Measurements from ENCODE around the gene UROC1. TPM values are rescaled to one million over a fixed set of nuclear protein-coding genes. Genes with fewer than 3 reads are reported as not detected.

UROC1 gene
- total RNA-seq, 1 experiment from 2014 or later: not detected

DNA sequence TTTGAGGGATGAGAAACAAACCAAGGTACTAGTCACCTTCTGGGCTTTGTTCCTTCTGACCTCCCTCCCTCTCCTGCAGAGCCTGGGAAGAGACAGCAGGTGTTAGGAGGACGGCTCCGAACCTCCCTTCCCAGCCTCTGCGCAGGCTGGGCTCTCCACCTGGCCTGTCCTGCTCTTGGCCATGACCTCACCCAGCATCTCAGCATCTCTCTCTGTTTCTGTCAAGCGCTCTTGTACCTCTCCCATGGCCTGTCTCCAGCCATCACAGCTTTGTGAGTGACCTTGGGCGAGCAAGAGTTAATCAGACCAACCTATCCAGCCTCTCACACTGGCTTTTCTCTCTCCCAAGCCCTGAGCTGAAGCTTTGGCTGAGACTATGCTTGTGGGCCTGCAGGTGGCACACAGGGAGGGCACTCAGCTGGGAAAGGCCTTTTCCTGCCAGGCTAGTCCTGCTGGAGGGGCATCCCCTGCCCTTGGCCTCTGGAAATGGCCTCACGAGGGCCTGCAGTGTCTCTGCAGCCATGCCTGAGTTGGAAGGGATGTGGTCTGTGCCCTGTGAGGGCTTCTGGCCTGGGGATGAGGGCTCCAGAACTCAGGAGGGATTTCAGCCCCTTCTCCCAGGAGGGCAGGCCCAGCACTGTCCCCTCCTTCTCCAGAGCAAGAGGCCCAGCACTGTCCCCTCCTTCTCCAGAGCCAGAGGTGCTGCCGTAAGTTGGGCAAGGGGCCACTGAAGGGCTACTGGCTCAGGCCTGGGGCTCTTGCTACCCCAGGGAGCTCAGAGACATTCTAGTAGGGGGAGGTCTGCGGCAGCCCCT is 8.5 kb upstream of the UROC1 start:
- TF ChIP-seq, protein P1, sequence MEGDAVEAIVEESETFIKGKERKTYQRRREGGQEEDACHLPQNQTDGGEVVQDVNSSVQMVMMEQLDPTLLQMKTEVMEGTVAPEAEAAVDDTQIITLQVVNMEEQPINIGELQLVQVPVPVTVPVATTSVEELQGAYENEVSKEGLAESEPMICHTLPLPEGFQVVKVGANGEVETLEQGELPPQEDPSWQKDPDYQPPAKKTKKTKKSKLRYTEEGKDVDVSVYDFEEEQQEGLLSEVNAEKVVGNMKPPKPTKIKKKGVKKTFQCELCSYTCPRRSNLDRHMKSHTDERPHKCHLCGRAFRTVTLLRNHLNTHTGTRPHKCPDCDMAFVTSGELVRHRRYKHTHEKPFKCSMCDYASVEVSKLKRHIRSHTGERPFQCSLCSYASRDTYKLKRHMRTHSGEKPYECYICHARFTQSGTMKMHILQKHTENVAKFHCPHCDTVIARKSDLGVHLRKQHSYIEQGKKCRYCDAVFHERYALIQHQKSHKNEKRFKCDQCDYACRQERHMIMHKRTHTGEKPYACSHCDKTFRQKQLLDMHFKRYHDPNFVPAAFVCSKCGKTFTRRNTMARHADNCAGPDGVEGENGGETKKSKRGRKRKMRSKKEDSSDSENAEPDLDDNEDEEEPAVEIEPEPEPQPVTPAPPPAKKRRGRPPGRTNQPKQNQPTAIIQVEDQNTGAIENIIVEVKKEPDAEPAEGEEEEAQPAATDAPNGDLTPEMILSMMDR (IDR thresholded peaks at IDR 0.05; ENCODE audit: unreplicated experiment): no peak
- Mint-ChIP-seq H3K9me3 (ENCODE audit: unreplicated experiment) (no peaks in the 10 kb centered on the region), H3K27me3 (ENCODE audit: insufficient read depth, unreplicated experiment) (no peaks in the 10 kb centered on the region), H3K27ac (ENCODE audit: low read depth, unreplicated experiment) (no peak overlapping the region), H3K36me3 (ENCODE audit: insufficient read depth, unreplicated experiment) (no peaks in the 10 kb centered on the region), H3K4me1 (ENCODE audit: insufficient read depth, unreplicated experiment) (no peaks in the 10 kb centered on the region), H3K4me3 (ENCODE audit: unreplicated experiment) (no peak overlapping the region)
- no peak for DNase-seq (ENCODE audit: unreplicated experiment)
- CTCF ChIA-PET: interaction anchor here (0.7 kb wide), 1 partner anchor 11 kb away, joined by 3 read pairs; no protein-coding TSS in a partner anchor
- intact Hi-C loops (cut with micrococcal nuclease): no loop called here
- POLR2A ChIA-PET: no interaction called here
- no TSS peak for BruUV-seq (replicated peaks)

GRCh38 chr3:126525091-126525852 is 7.7 kb upstream of the UROC1 start:
- CTCF ChIA-PET: interaction anchor here (0.7 kb wide), 1 partner anchor 12 kb away, joined by 3 read pairs; no protein-coding TSS in a partner anchor
- intact Hi-C loops (cut with micrococcal nuclease): no loop called here
- no peaks in the 10 kb centered on the region for H3K27me3 Mint-ChIP-seq (ENCODE audit: insufficient read depth, unreplicated experiment)

DNA sequence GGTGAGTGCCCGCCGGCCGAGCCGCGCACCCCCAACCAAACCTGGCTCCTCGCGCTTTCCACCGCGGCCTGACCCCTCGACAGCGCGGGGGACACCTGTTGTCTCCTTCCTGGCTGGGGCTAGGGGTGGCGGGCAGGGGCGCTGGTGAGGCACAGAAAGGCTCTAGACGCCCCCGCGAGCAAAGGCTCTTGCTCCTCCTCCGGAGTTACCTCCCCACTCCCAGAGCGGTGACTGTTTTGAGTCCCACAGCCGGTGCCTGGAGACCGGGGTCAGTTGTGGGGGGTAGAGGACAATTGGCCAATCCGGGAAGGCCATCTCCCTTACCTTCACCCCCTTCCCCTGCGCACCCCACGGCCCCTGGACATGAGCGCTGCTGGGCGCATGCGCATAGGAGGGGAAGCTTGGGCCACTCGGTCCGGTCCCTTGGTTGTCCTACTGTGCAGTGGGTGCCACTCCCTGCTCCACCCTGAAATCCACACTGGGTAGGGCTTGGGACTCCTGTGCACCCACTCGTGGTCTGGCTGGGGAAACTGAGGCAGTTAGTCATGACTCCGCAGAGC is 6.9 kb upstream of the UROC1 start:
- DNase-seq (ENCODE audit: unreplicated experiment): no peak
- Mint-ChIP-seq H3K9me3 (ENCODE audit: unreplicated experiment) (no peaks in the 10 kb centered on the region), H3K27ac (ENCODE audit: low read depth, unreplicated experiment) (no peak overlapping the region), H3K4me1 (ENCODE audit: insufficient read depth, unreplicated experiment) (no peaks in the 10 kb centered on the region), H3K36me3 (ENCODE audit: insufficient read depth, unreplicated experiment) (no peaks in the 10 kb centered on the region), H3K4me3 (ENCODE audit: unreplicated experiment) (no peak overlapping the region), H3K27me3 (ENCODE audit: insufficient read depth, unreplicated experiment) (no peaks in the 10 kb centered on the region)
- CTCF ChIA-PET: interaction anchor here (0.6 kb wide), 1 partner anchor 1019 kb away, joined by 4 read pairs; no protein-coding TSS in a partner anchor
- TF ChIP-seq, protein P1 (IDR thresholded peaks at IDR 0.05; ENCODE audit: unreplicated experiment): no peak
- BruUV-seq (replicated peaks): no TSS peak
- POLR2A ChIA-PET: no interaction called here
- intact Hi-C loops (cut with micrococcal nuclease): loop anchor here (5.0 kb wide), 1 partner anchor 228 kb away; no protein-coding TSS in a partner anchor

More at GRCh38 chr3:126525091-126525852, 7.7 kb upstream of the UROC1 start:
- Mint-ChIP-seq H3K4me1 (ENCODE audit: insufficient read depth, unreplicated experiment) (no peaks in the 10 kb centered on the region), H3K9me3 (ENCODE audit: unreplicated experiment) (no peaks in the 10 kb centered on the region), H3K4me3 (ENCODE audit: unreplicated experiment) (no peak overlapping the region), H3K36me3 (ENCODE audit: insufficient read depth, unreplicated experiment) (no peaks in the 10 kb centered on the region), H3K27ac (ENCODE audit: low read depth, unreplicated experiment) (no peak overlapping the region)
- DNase-seq (ENCODE audit: unreplicated experiment): no peak
- TF ChIP-seq, protein P1 (IDR thresholded peaks at IDR 0.05; ENCODE audit: unreplicated experiment): no peak
- no TSS peak for BruUV-seq (replicated peaks)
- POLR2A ChIA-PET: no interaction called here
